ENCODE measurements around the gene ZDHHC22.

ZDHHC22 gene

GRCh38 chr14:77109656-77110055, 31.9 kb downstream of the ZDHHC22 start:
- TF ChIP-seq POLR2AphosphoS5 (IDR thresholded peaks at IDR 0.05; ENCODE audit: low read depth, low read length) (no peak), TAF1 (IDR thresholded peaks at IDR 0.05; ENCODE audit: borderline replicate concordance, insufficient read depth, low read length) (no peak), REST (IDR thresholded peaks at IDR 0.05; ENCODE audit: insufficient read depth in 1 of 2, low read depth in 2 of 2, low read length in 2 of 2) (no peak), SIN3A (IDR thresholded peaks at IDR 0.05; ENCODE audit: borderline replicate concordance, insufficient read depth, low read length) (no peak), FOXP2 (optimal IDR thresholded peaks at IDR 0.05; ENCODE audit: borderline replicate concordance, extremely low read depth, extremely low read length, insufficient read depth) (no peak)

GRCh38 chr14:77108753-77109152, 32.8 kb downstream of the ZDHHC22 start:
- TF ChIP-seq REST (IDR thresholded peaks at IDR 0.05; ENCODE audit: insufficient read depth in 1 of 2, low read depth in 2 of 2, low read length in 2 of 2), result no peak
- TF ChIP-seq POLR2AphosphoS5 (IDR thresholded peaks at IDR 0.05; ENCODE audit: low read depth, low read length), result no peak
- TF ChIP-seq SIN3A (IDR thresholded peaks at IDR 0.05; ENCODE audit: borderline replicate concordance, insufficient read depth, low read length), result no peak
- TF ChIP-seq TAF1 (IDR thresholded peaks at IDR 0.05; ENCODE audit: borderline replicate concordance, insufficient read depth, low read length), result no peak

- no peak for TF ChIP-seq REST (IDR thresholded peaks at IDR 0.05; ENCODE audit: insufficient read depth in 1 of 2, low read depth in 2 of 2, low read length in 2 of 2)
- no peak for TF ChIP-seq FOXP2 (optimal IDR thresholded peaks at IDR 0.05; ENCODE audit: borderline replicate concordance, extremely low read depth, extremely low read length, insufficient read depth)
- no peak for TF ChIP-seq TAF1 (IDR thresholded peaks at IDR 0.05; ENCODE audit: borderline replicate concordance, insufficient read depth, low read length)
- no peak for TF ChIP-seq POLR2AphosphoS5 (IDR thresholded peaks at IDR 0.05; ENCODE audit: low read depth, low read length)
Observed at GRCh38 chr14:77107228-77107627, 34.4 kb downstream of the ZDHHC22 start.

GRCh38 chr14:77106666-77107065, 34.9 kb downstream of the ZDHHC22 start:
- no peak for TF ChIP-seq REST (IDR thresholded peaks at IDR 0.05; ENCODE audit: insufficient read depth in 1 of 2, low read depth in 2 of 2, low read length in 2 of 2)

GRCh38 chr14:77105145-77105939, 36.2 kb downstream of the ZDHHC22 start:
- TF ChIP-seq SIN3A (IDR thresholded peaks at IDR 0.05; ENCODE audit: borderline replicate concordance, insufficient read depth, low read length) (no peak), TAF1 (IDR thresholded peaks at IDR 0.05; ENCODE audit: borderline replicate concordance, insufficient read depth, low read length) (no peak), REST (IDR thresholded peaks at IDR 0.05; ENCODE audit: insufficient read depth in 1 of 2, low read depth in 2 of 2, low read length in 2 of 2) (no peak), POLR2AphosphoS5 (IDR thresholded peaks at IDR 0.05; ENCODE audit: low read depth, low read length) (no peak), FOXP2 (optimal IDR thresholded peaks at IDR 0.05; ENCODE audit: borderline replicate concordance, extremely low read depth, extremely low read length, insufficient read depth) (no peak)

All from PFSK-1 (cell line).